Measurements from ENCODE around the gene RARA.

Gene RARA

DNA sequence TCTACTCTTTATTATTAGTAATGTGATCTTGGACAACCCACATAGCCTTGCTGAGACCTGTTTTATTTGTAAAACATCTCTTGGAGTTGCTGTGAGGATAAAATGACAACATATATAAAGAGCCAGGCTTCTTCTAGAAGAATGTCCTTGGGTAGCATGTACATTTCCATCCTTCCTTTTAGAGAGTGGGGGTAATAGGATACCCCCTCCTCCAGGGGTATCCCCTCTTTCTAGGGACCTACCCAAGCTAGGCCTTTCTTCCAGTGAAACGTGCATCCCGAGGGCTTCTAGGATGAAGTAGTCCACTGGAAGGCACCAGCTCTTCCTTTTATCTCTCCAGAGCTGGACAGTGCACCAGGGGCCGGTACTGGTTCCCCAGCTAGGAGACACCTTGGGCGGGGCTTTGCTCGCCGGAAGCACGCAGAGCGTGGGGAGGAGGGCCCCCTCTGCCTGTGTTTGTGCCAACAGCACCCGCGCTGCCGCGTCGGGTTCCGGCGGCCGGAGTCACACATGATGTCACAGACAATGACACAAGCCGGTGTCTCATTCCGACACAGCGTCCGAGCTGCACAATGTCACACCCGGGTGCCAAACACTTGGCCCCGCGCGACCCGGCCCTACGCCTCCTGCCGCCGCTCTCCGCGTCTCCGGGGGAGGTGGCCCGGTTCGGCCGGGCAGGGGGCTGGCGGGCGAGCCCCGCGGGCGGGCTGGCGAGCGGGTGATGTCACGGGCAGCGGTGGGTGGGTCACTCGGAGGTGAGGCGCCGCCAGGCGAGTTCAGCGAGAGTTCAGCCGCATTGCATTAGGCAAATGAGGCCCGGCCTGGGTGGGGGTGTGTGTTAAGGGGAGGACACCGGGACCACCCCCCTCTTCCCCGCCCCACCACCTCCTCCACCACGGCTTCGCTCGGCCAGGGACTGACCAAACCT lies 32.2 kb downstream of the RARA start (continued):
- TF ChIP-seq, protein P1, sequence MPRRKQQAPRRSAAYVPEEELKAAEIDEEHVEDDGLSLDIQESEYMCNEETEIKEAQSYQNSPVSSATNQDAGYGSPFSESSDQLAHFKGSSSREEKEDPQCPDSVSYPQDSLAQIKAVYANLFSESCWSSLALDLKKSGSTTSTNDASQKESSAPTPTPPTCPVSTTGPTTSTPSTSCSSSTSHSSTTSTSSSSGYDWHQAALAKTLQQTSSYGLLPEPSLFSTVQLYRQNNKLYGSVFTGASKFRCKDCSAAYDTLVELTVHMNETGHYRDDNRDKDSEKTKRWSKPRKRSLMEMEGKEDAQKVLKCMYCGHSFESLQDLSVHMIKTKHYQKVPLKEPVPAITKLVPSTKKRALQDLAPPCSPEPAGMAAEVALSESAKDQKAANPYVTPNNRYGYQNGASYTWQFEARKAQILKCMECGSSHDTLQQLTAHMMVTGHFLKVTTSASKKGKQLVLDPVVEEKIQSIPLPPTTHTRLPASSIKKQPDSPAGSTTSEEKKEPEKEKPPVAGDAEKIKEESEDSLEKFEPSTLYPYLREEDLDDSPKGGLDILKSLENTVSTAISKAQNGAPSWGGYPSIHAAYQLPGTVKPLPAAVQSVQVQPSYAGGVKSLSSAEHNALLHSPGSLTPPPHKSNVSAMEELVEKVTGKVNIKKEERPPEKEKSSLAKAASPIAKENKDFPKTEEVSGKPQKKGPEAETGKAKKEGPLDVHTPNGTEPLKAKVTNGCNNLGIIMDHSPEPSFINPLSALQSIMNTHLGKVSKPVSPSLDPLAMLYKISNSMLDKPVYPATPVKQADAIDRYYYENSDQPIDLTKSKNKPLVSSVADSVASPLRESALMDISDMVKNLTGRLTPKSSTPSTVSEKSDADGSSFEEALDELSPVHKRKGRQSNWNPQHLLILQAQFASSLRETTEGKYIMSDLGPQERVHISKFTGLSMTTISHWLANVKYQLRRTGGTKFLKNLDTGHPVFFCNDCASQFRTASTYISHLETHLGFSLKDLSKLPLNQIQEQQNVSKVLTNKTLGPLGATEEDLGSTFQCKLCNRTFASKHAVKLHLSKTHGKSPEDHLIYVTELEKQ (tag by site-specific recombination; IDR thresholded peaks at IDR 0.05; ENCODE audit: borderline replicate concordance) = no peak
- TF ChIP-seq GLIS2 (tag by site-specific recombination; IDR thresholded peaks at IDR 0.05) = peak; percentile 92
- TF ChIP-seq ZNF473 (tag by site-specific recombination; IDR thresholded peaks at IDR 0.05) = no peak
- TF ChIP-seq SCRT2 (tag by site-specific recombination; IDR thresholded peaks at IDR 0.05) = no peak
- TF ChIP-seq, protein P2, sequence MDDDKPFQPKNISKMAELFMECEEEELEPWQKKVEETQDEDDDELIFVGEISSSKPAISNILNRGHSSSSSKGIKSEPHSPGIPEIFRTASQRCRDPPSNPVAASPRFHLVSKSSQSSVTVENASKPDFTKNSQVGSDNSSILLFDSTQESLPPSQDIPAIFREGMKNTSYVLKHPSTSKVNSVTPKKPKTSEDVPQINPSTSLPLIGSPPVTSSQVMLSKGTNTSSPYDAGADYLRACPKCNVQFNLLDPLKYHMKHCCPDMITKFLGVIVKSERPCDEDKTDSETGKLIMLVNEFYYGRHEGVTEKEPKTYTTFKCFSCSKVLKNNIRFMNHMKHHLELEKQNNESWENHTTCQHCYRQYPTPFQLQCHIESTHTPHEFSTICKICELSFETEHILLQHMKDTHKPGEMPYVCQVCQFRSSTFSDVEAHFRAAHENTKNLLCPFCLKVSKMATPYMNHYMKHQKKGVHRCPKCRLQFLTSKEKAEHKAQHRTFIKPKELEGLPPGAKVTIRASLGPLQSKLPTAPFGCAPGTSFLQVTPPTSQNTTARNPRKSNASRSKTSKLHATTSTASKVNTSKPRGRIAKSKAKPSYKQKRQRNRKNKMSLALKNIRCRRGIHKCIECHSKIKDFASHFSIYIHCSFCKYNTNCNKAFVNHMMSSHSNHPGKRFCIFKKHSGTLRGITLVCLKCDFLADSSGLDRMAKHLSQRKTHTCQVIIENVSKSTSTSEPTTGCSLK (tag by site-specific recombination; IDR thresholded peaks at IDR 0.05) = no peak
- TF ChIP-seq ZNF16 (tag by site-specific recombination; IDR thresholded peaks at IDR 0.05; ENCODE audit: low read depth) = no peak
- TF ChIP-seq ZBTB17 (tag by site-specific recombination; IDR thresholded peaks at IDR 0.05) = 0 out of 2 replicates have a peak, but pooled peaks have one; percentile 15
- peak; percentile 24; the same call in 1 of the 2 replicates for TF ChIP-seq KLF16 (tag by site-specific recombination; IDR thresholded peaks at IDR 0.05)
- peak; percentile 51; the same call in 1 of the 2 replicates for TF ChIP-seq ZNF366 (tag by site-specific recombination; conservative IDR thresholded peaks at IDR 0.05)
- TF ChIP-seq ZNF335 (tag by site-specific recombination; conservative IDR thresholded peaks at IDR 0.05) = peak; percentile 53; the same call in 1 of the 2 replicates
- no peak for TF ChIP-seq ZNF266 (tag by site-specific recombination; IDR thresholded peaks at IDR 0.05; ENCODE audit: low read depth)
- peak; percentile 100 for TF ChIP-seq ZNF629 (tag by site-specific recombination; IDR thresholded peaks at IDR 0.05)
- TF ChIP-seq, protein P3, sequence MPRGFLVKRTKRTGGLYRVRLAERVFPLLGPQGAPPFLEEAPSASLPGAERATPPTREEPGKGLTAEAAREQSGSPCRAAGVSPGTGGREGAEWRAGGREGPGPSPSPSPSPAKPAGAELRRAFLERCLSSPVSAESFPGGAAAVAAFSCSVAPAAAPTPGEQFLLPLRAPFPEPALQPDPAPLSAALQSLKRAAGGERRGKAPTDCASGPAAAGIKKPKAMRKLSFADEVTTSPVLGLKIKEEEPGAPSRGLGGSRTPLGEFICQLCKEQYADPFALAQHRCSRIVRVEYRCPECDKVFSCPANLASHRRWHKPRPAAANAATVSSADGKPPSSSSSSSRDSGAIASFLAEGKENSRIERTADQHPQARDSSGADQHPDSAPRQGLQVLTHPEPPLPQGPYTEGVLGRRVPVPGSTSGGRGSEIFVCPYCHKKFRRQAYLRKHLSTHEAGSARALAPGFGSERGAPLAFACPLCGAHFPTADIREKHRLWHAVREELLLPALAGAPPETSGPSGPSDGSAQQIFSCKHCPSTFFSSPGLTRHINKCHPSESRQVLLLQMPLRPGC (tag by site-specific recombination; IDR thresholded peaks at IDR 0.05) = peak; percentile 97
- TF ChIP-seq ZNF341 (tag by site-specific recombination; IDR thresholded peaks at IDR 0.05; ENCODE audit: low read depth) = peak; percentile 78
- TF ChIP-seq, protein P4, sequence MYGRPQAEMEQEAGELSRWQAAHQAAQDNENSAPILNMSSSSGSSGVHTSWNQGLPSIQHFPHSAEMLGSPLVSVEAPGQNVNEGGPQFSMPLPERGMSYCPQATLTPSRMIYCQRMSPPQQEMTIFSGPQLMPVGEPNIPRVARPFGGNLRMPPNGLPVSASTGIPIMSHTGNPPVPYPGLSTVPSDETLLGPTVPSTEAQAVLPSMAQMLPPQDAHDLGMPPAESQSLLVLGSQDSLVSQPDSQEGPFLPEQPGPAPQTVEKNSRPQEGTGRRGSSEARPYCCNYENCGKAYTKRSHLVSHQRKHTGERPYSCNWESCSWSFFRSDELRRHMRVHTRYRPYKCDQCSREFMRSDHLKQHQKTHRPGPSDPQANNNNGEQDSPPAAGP (tag by site-specific recombination; IDR thresholded peaks at IDR 0.05) = peak; percentile 84
- TF ChIP-seq GLIS1 (tag by site-specific recombination; IDR thresholded peaks at IDR 0.05) = peak; percentile 91
- TF ChIP-seq, protein P5, sequence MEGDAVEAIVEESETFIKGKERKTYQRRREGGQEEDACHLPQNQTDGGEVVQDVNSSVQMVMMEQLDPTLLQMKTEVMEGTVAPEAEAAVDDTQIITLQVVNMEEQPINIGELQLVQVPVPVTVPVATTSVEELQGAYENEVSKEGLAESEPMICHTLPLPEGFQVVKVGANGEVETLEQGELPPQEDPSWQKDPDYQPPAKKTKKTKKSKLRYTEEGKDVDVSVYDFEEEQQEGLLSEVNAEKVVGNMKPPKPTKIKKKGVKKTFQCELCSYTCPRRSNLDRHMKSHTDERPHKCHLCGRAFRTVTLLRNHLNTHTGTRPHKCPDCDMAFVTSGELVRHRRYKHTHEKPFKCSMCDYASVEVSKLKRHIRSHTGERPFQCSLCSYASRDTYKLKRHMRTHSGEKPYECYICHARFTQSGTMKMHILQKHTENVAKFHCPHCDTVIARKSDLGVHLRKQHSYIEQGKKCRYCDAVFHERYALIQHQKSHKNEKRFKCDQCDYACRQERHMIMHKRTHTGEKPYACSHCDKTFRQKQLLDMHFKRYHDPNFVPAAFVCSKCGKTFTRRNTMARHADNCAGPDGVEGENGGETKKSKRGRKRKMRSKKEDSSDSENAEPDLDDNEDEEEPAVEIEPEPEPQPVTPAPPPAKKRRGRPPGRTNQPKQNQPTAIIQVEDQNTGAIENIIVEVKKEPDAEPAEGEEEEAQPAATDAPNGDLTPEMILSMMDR (tag by site-specific recombination; IDR thresholded peaks at IDR 0.05) = peak; percentile 52; the same call in 1 of the 2 replicates
- peak; percentile 71 for TF ChIP-seq SP2 (tag by site-specific recombination; IDR thresholded peaks at IDR 0.05)
- no peak for TF ChIP-seq HOXD13 (CRISPR knock-in tag; IDR thresholded peaks at IDR 0.05; ENCODE audit: borderline replicate concordance)
- TF ChIP-seq ZBTB48 (tag by site-specific recombination; IDR thresholded peaks at IDR 0.05) = peak; percentile 30; the same call in 1 of the 2 replicates
- TF ChIP-seq ZNF549 (tag by site-specific recombination; IDR thresholded peaks at IDR 0.05) = no peak
- TF ChIP-seq, protein P6, sequence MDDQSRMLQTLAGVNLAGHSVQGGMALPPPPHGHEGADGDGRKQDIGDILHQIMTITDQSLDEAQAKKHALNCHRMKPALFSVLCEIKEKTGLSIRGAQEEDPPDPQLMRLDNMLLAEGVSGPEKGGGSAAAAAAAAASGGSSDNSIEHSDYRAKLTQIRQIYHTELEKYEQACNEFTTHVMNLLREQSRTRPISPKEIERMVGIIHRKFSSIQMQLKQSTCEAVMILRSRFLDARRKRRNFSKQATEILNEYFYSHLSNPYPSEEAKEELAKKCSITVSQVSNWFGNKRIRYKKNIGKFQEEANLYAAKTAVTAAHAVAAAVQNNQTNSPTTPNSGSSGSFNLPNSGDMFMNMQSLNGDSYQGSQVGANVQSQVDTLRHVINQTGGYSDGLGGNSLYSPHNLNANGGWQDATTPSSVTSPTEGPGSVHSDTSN (CRISPR knock-in tag; IDR thresholded peaks at IDR 0.05) = peak; percentile 41; the same call in 1 of the 2 replicates
- no peak for TF ChIP-seq ZNF404 (tag by site-specific recombination; IDR thresholded peaks at IDR 0.05)
- peak; percentile 32; the same call in 1 of the 2 replicates for TF ChIP-seq ZBTB8A (tag by site-specific recombination; IDR thresholded peaks at IDR 0.05)
